Measurements from ENCODE around the gene PHF19.

The PHF19 gene

GRCh38 chr9:120882935-120883607 is 6.1 kb upstream of the PHF19 start:
- peak overlapping the region; percentile 16 for H3K4me2 ChIP-seq (ENCODE audit: low read depth, low read length, poor library complexity, severe bottlenecking)
- no peaks in the 10 kb centered on the region for H4K20me1 ChIP-seq (ENCODE audit: low read depth, low read length)
- no peak overlapping the region for H2AFZ ChIP-seq (ENCODE audit: low read depth, low read length, severe bottlenecking)
- TF ChIP-seq EZH2phosphoT487 (conservative IDR thresholded peaks at IDR 0.05; ENCODE audit: low read length) (no peak), CTCF (IDR thresholded peaks at IDR 0.05; ENCODE audit: insufficient read depth, low read length, poor library complexity, severe bottlenecking) (no peak)
- no peaks in the 10 kb centered on the region for H3K9me2 ChIP-seq (replicated peaks; ENCODE audit: insufficient read depth, low read length)
- peak overlapping the region; percentile 22; the same call in 1 of the 2 replicates for H3K27ac ChIP-seq (ENCODE audit: low read depth, low read length)
- no peaks in the 10 kb centered on the region for H3K9me3 ChIP-seq (ENCODE audit: insufficient read depth, low read length)
- peak overlapping the region; percentile 20; the same call in 1 of the 2 replicates for H3K9ac ChIP-seq (ENCODE audit: low read length)
- H3K36me3 ChIP-seq (ENCODE audit: low read length) = no peaks in the 10 kb centered on the region
- H3K4me3 ChIP-seq (ENCODE audit: insufficient read depth, low read length, poor library complexity, severe bottlenecking) = no peak overlapping the region
- no peaks in the 10 kb centered on the region for H3K27me3 ChIP-seq (ENCODE audit: low read length)
- peaks cover 18% of the 10 kb centered on the region for H3F3A ChIP-seq (ENCODE audit: insufficient read depth)
- no peaks in the 10 kb centered on the region; the same call in 1 of the 2 replicates for H3K79me2 ChIP-seq (ENCODE audit: insufficient read depth, low read length)

GRCh38 chr9:120879446-120879845 is 2.5 kb upstream of the PHF19 start:
- H3K9ac ChIP-seq (ENCODE audit: low read length) = peak overlapping the region; percentile 78
- no peaks in the 10 kb centered on the region for H3K9me2 ChIP-seq (replicated peaks; ENCODE audit: insufficient read depth, low read length)
- H4K20me1 ChIP-seq (ENCODE audit: low read depth, low read length) = no peaks in the 10 kb centered on the region
- no peaks in the 10 kb centered on the region for H3K36me3 ChIP-seq (ENCODE audit: low read length)
- no peak overlapping the region for H3K4me3 ChIP-seq (ENCODE audit: insufficient read depth, low read length, poor library complexity, severe bottlenecking)
- peak overlapping the region; percentile 92 for H3K27ac ChIP-seq (ENCODE audit: low read depth, low read length)
- H3K27me3 ChIP-seq (ENCODE audit: low read length) = no peaks in the 10 kb centered on the region
- H2AFZ ChIP-seq (ENCODE audit: low read depth, low read length, severe bottlenecking) = no peak overlapping the region
- peaks cover 46% of the 10 kb centered on the region for H3F3A ChIP-seq (ENCODE audit: insufficient read depth)
- no peaks in the 10 kb centered on the region for H3K9me3 ChIP-seq (ENCODE audit: insufficient read depth, low read length)
- TF ChIP-seq CTCF (IDR thresholded peaks at IDR 0.05; ENCODE audit: insufficient read depth, low read length, poor library complexity, severe bottlenecking) = no peak
- no peak for TF ChIP-seq EZH2phosphoT487 (conservative IDR thresholded peaks at IDR 0.05; ENCODE audit: low read length)
- peaks cover 8% of the 10 kb centered on the region; the same call in 1 of the 2 replicates for H3K79me2 ChIP-seq (ENCODE audit: insufficient read depth, low read length)
- H3K4me2 ChIP-seq (ENCODE audit: low read depth, low read length, poor library complexity, severe bottlenecking) = peak overlapping the region; percentile 80

GRCh38 chr9:120878188-120879130 is 1.5 kb upstream of the PHF19 start:
- TF ChIP-seq CTCF (IDR thresholded peaks at IDR 0.05; ENCODE audit: insufficient read depth, low read length, poor library complexity, severe bottlenecking) (no peak), EZH2phosphoT487 (conservative IDR thresholded peaks at IDR 0.05; ENCODE audit: low read length) (no peak)
- H3K36me3 ChIP-seq (ENCODE audit: low read length) = 0 out of 2 replicates have a peak, but pooled peaks cover 5% of the 10 kb centered on the region
- peaks cover 8% of the 10 kb centered on the region; the same call in 1 of the 2 replicates for H3K79me2 ChIP-seq (ENCODE audit: insufficient read depth, low read length)
- no peaks in the 10 kb centered on the region for H3K9me2 ChIP-seq (replicated peaks; ENCODE audit: insufficient read depth, low read length)
- peak overlapping the region; percentile 80 for H3K4me2 ChIP-seq (ENCODE audit: low read depth, low read length, poor library complexity, severe bottlenecking)
- H3K27me3 ChIP-seq (ENCODE audit: low read length) = no peaks in the 10 kb centered on the region
- H3K4me3 ChIP-seq (ENCODE audit: insufficient read depth, low read length, poor library complexity, severe bottlenecking) = peak overlapping the region; percentile 46
- no peaks in the 10 kb centered on the region for H4K20me1 ChIP-seq (ENCODE audit: low read depth, low read length)
- peak overlapping the region; percentile 78 for H3K9ac ChIP-seq (ENCODE audit: low read length)
- H2AFZ ChIP-seq (ENCODE audit: low read depth, low read length, severe bottlenecking) = no peak overlapping the region
- peak overlapping the region; percentile 92 for H3K27ac ChIP-seq (ENCODE audit: low read depth, low read length)
- peaks cover 54% of the 10 kb centered on the region for H3F3A ChIP-seq (ENCODE audit: insufficient read depth)
- no peaks in the 10 kb centered on the region for H3K9me3 ChIP-seq (ENCODE audit: insufficient read depth, low read length)

Measured in SU-DHL-6 (cell line).